ENCODE measurements around the gene ADAM8.

DNA sequence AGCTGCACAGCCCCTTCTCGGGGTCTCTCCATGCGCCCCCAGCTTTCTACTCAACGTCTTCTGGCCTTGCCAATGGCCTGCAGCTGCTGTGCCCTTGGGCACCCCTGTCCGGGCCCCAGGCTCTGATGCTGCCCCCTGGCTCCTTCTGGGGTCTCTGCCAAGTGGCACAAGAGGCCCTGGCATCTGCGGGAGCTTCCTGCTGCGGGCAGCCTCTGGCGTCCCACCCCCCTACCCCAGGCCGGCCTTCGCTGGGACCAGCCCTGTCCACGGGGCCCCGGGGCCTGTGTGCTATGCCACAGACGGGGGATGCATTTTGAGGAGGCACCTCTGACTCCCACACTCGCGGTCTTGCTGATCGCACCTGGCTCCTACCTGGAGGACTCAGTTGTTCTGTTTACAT is 36.7 kb downstream of the ADAM8 start:
- TF ChIP-seq SUZ12 (IDR thresholded peaks at IDR 0.05; ENCODE audit: unreplicated experiment) (no peak), RB1 (IDR thresholded peaks at IDR 0.05; ENCODE audit: borderline replicate concordance) (no peak), POLR2A (IDR thresholded peaks at IDR 0.05; ENCODE audit: low read depth, low read length) (no peak), RCOR1 (conservative IDR thresholded peaks at IDR 0.05; ENCODE audit: low read depth, low read length) (no peak), CBX5 (IDR thresholded peaks at IDR 0.05; ENCODE audit: low read depth) (no peak), BRCA1 (IDR thresholded peaks at IDR 0.05; ENCODE audit: low read depth, low read length) (no peak), CREB1 (IDR thresholded peaks at IDR 0.05; ENCODE audit: low read depth) (no peak), JUND (IDR thresholded peaks at IDR 0.05; ENCODE audit: low read depth, low read length) (no peak), YY1 (IDR thresholded peaks at IDR 0.05; ENCODE audit: low read depth, low read length) (no peak), MXI1 (IDR thresholded peaks at IDR 0.05; ENCODE audit: low read depth, low read length) (no peak), RBBP5 (conservative IDR thresholded peaks at IDR 0.05) (no peak)
- TF ChIP-seq, protein P1, sequence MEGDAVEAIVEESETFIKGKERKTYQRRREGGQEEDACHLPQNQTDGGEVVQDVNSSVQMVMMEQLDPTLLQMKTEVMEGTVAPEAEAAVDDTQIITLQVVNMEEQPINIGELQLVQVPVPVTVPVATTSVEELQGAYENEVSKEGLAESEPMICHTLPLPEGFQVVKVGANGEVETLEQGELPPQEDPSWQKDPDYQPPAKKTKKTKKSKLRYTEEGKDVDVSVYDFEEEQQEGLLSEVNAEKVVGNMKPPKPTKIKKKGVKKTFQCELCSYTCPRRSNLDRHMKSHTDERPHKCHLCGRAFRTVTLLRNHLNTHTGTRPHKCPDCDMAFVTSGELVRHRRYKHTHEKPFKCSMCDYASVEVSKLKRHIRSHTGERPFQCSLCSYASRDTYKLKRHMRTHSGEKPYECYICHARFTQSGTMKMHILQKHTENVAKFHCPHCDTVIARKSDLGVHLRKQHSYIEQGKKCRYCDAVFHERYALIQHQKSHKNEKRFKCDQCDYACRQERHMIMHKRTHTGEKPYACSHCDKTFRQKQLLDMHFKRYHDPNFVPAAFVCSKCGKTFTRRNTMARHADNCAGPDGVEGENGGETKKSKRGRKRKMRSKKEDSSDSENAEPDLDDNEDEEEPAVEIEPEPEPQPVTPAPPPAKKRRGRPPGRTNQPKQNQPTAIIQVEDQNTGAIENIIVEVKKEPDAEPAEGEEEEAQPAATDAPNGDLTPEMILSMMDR (IDR thresholded peaks at IDR 0.05 in 2 of 3, conservative IDR thresholded peaks at IDR 0.05 in 1 of 3; ENCODE audit: control insufficient read depth in 2 of 3, extremely low read depth in 1 of 3, insufficient read depth in 1 of 3, low read depth in 3 of 3, low read length in 3 of 3), result no peak
- TF ChIP-seq, protein P2, sequence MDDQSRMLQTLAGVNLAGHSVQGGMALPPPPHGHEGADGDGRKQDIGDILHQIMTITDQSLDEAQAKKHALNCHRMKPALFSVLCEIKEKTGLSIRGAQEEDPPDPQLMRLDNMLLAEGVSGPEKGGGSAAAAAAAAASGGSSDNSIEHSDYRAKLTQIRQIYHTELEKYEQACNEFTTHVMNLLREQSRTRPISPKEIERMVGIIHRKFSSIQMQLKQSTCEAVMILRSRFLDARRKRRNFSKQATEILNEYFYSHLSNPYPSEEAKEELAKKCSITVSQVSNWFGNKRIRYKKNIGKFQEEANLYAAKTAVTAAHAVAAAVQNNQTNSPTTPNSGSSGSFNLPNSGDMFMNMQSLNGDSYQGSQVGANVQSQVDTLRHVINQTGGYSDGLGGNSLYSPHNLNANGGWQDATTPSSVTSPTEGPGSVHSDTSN (IDR thresholded peaks at IDR 0.05; ENCODE audit: insufficient replicate concordance, low read depth, low read length), result no peak
